Coronary artery (tissue), 2 donors: ENCODE results near the gene PRSS12.

Source experiments
- DNase-seq: peaks from one replicate; pipeline ENCODE4 v3.0.0-alpha.2; 2017; ENCODE audit warnings: low spot score
- H3K27ac ChIP-seq, 2 donors: fragments of 200-600 bp; sonication (generic); one replicate each; pipeline ENCODE4 v1.5.1; 2016 to 2019
- H3K4me3 ChIP-seq: fragments of 200-600 bp; sonication (generic); 2 replicates; pipeline ENCODE4 v1.5.1; 2016; ENCODE audit warnings: mild to moderate bottlenecking, moderate library complexity
- CTCF ChIP-seq: fragments of 200-600 bp; sonication (generic); IDR thresholded peaks from one replicate; pipeline ENCODE4 v1.5.1; 2019; ENCODE audit warnings: antibody characterized with exemption

The PRSS12 gene

GRCh38 chr4:118282692-118283091 is 70.1 kb downstream of the PRSS12 start:
- no peak for DNase-seq
- no peak overlapping the region for H3K27ac ChIP-seq
- no peak for TF ChIP-seq CTCF
- H3K4me3 ChIP-seq, result no peak overlapping the region

GRCh38 chr4:118281611-118282442 is 71.0 kb downstream of the PRSS12 start:
- no peak overlapping the region for H3K27ac ChIP-seq
- no peak for DNase-seq

GRCh38 chr4:118280501-118281218 is 72.1 kb downstream of the PRSS12 start:
- no peak overlapping the region for H3K27ac ChIP-seq
- DNase-seq, result no peak
- H3K4me3 ChIP-seq, result peak overlapping the region; percentile 80
- no peak for TF ChIP-seq CTCF

More at GRCh38 chr4:118281611-118282442, 71.0 kb downstream of the PRSS12 start:
- TF ChIP-seq CTCF, result no peak
- no peak overlapping the region for H3K4me3 ChIP-seq

- DNase-seq, result no peak
- peak overlapping the region; percentile 80 for H3K4me3 ChIP-seq
- no peak overlapping the region for H3K27ac ChIP-seq
- no peak for TF ChIP-seq CTCF
Observed at GRCh38 chr4:118279920-118280432, 72.8 kb downstream of the PRSS12 start.

GRCh38 chr4:118279328-118279727 is 73.5 kb downstream of the PRSS12 start:
- DNase-seq, result no peak
- peak overlapping the region; percentile 81 to 91 for H3K27ac ChIP-seq
- peak overlapping the region; percentile 80 for H3K4me3 ChIP-seq
- TF ChIP-seq CTCF, result no peak

- Histone ChIP-seq H3K27ac (peak overlapping the region; percentile 81 to 91), H3K4me3 (peak overlapping the region; percentile 80)
- TF ChIP-seq CTCF, result no peak
- peak; percentile 94 for DNase-seq
Observed at GRCh38 chr4:118278473-118279274, 74.1 kb downstream of the PRSS12 start.
